GM08714 (cell line): ENCODE measurements around the gene FAM117B.
"Not testable (repeated sequence)": the region's sequence is repeated elsewhere in the genome, so short reads cannot be mapped to it uniquely, and the experiment has no call there.

ENCODE experiments used
- H3K4me3 ChIP-seq: fragments of 200-500 bp; sonication (Bioruptor generic); 2 replicates; pipeline ENCODE4 v1.5.1; 2014; ENCODE audit warnings: mild to moderate bottlenecking, low read length, inconsistent platforms
- ZNF274 ChIP-seq: IDR thresholded peaks from 2 replicates; pipeline ENCODE4 v1.6.1; 2012; ENCODE audit warnings: mild to moderate bottlenecking, low read depth, low read length

Gene FAM117B

DNA sequence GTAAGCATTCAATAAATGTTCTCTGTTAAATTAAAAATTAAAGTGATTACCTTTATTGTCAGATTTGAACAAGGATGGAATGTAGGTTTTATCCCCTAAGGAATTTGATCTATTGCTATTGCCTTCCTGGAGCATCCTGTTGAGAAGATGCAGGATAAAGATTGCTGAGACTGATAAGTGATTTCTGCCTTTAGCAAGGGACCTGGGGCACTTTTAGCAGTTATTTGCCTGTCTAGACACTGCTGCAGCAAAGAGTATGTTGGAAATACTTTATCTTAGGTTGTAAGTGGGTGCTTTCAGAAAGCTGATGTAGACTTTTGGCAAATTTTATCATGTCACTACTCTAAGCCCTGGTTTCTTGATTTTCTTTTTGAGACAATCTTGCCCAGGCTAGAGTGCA, 69.5 kb downstream of the FAM117B start:
- no peak for TF ChIP-seq ZNF274
- no peak overlapping the region for H3K4me3 ChIP-seq

DNA sequence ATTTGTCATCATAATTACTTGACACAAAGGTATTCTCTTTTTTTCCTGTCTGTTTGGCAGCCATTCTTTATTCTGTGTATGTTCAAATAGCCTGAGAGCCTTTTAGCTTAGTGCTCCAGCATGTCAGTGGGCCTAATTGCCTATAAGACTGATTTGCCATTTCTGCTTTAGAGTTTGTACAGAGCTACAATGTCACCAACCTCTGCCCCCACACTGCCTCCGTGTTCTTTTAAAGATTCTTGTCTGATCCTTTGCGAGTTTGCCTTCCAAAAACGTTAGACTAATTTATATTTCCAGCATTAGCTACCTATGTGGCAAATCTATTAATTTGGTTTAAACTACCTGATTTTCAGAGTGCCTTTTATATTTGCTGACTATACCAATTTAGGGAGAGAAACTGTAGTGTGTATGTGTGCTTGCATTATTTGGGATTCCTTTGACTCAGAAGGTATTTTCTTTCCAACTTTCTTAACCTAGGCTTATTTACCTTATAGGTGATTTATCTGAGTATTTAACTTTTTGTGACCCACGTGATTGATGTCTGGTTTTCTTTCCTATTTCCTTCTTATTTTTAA, 70.8 kb downstream of the FAM117B start:
- TF ChIP-seq ZNF274: no peak
- no peak overlapping the region for H3K4me3 ChIP-seq

DNA sequence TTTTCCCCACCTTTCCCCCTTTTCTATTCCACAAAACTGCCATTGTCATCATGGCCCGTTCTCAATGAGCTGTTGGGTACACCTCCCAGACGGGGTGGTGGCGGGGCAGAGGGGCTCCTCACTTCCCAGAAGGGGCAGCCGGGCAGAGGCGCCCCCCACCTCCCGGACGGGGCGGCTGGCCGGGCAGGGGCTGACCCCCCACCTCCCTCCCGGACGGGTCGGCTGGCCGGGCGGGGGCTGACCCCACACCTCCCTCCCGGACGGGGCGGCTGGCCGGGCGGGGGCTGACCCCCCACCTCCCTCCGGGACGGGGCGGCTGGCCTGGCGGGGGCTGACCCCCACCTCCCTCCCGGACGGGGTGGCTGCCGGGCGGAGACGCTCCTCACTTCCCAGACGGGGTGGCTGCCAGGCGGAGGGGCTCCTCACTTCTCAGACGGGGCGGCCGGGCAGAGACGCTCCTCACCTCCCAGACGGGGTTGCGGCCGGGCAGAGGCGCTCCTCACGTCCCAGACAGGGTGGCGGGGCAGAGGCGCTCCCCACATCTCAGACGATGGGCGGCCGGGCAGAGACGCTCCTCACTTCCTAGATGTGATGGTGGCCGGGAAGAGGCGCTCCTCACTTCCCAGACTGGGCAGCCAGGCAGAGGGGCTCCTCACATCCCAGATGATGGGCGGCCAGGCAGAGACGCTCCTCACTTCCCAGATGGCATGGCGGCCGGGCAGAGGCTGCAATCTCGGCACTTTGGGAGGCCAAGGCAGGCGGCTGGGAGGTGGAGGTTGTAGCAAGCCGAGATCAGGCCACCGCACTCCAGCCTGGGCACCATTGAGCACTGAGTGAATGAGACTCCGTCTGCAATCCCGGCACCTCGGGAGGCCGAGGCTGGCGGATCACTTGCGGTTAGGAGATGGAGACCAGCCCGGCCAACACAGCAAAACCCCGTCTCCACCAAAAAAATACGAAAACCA, 80.5 kb downstream of the FAM117B start:
- H3K4me3 ChIP-seq: not testable (repeated sequence)

DNA sequence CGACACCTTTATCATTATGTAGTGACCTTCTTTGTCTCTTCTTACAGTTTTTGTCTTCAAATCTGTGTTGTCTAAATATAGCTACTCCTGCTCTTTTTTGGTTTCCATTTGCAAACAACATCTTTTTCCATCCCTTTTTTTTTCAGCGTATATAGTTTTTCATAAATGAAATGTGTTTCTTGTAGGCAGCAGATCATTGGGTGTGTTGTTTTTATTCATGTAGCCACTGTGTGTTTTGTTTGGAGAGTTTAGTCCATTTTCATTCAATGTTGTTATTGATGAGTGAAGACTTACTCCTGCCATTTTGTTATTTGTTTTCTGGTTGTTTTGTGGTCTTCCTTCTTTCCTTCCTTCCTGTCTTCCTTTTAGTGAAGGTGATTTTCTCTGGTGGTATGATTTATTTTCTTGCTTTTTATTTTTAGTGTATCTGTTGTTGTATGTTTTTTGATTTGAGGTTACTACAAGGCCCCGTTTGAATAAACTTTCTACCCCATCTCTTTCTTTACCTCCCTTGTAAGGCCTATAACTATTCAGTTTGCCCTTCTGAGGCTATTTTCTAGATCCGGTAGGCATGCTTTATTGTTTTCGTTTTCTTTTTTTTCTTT, 81.4 kb downstream of the FAM117B start:
- no peak for TF ChIP-seq ZNF274

DNA sequence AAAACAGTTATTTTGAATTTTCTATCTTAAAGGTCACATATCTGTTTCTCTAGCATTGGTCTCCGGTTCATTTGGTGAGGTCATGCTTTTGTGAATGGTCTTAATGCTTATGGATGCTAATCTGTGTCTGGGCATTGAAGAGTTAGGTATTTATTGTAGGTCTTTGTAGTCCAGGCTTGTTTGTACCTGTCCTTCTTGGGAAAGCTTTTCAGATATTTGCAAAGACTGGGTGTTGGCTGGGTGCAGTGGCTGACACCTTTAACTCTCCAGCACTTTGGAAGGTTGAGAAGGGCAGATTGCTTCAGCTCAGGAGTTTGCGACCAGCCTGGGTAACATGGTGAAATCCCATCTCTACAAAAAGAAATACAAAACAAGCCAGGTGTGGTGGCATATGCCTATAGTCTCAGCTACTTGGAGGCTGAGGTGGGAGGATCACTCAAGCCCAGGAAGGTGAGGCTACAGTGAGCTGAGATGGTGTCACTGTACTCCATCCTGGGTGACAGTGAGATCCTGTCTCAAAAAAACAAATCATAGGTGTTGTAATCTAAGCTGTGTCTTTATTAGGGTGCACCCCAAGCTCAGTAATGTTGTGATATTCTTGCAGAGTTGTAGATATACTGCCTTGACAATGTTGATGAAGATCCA, 82.3 kb downstream of the FAM117B start:
- no peak overlapping the region for H3K4me3 ChIP-seq
- no peak for TF ChIP-seq ZNF274

More for the DNA sequence above, 81.4 kb downstream of the FAM117B start:
- H3K4me3 ChIP-seq: no peak overlapping the region

DNA sequence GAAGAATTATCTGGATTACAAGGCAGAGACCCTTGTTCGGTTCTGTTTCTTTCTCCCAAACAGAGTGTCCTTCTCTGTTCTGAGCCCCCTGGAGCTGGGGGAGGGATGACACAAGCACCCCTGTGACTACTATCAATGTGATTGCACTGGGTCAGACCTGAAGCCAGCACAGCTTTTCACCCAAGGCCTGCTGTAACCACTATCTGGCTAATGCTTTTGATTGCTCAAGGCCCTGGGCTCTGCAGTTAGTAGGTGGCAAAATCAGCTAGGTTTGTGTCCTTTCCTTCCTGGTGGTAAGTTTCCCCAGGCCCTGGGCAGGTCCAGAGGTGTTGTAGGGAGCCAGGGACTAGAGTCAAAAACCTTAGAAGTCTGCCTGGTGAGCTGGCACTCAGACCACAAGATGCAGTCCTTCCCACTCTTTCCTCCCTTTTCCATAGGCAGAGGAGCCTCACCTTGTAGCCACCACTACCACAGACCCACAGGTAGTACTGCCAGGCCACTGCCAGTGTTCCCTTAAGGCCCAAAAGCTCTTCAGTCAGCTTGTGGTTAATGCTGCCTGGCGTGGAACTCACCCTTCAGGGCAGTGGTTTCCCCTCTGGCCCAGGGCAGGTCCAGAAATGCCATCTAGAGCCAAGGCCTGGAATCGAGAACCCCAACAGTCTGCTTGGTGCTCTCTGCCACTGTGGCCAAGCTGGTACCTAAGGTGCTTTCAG, 83.0 kb downstream of the FAM117B start:
- no peak for TF ChIP-seq ZNF274
- no peak overlapping the region for H3K4me3 ChIP-seq

DNA sequence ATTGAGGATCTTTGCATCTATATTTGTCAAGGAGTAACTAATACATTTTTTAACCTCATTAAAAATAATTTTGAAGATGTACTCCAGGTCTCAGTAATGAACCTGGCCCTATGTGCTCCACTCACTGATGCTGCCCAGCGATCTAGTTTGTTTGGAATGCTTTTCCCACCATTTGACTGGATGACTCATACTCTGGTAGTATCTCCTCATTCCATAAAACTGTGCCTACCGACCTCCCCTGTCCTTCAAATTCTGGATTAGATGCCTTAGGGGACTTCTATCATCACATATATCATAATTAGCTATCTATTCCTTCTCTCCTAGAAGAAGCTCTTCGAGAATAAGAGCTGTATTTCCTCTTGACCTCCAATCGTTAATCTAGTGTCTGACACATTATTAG, 83.8 kb downstream of the FAM117B start:
- no peak for TF ChIP-seq ZNF274
- no peak overlapping the region for H3K4me3 ChIP-seq

DNA sequence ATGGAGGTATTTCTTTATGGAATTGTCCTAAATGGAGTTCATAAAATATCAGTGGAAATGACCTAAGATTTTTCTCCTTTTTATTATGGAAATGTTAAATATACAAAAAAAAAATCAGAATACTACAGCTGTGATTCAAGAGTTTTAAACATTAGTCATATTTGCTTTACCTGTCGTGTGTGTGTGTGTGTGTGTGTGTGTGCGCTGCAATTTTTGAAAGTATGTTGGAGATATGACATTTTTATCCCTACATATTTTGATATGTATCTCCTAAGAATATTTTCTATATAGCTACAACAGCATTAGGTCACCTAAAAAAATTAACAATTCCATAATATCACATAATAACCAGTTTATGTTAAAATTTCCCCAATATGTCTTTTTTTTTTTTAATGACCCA, 85.5 kb downstream of the FAM117B start:
- TF ChIP-seq ZNF274: no peak
- no peak overlapping the region for H3K4me3 ChIP-seq

DNA sequence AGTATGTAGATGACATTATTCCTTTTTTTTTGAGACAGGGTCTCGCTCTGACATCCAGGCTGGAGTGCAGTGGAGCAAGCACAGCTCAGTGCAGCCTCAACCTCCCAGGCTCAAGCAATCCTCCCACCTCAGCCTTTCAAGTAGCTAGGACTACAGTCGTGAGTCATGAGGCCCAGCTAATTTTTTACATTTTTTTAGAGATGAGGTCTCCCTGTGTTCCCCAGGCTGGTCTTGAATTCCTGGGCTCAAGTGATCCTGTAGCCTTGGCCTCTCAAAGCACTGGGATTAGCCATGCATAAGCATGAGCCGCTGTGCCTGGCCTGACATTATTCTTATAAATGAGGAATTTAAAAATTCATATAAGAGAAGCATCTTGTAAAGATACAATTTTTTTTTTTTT, 86.9 kb downstream of the FAM117B start:
- no peak overlapping the region for H3K4me3 ChIP-seq
- no peak for TF ChIP-seq ZNF274

DNA sequence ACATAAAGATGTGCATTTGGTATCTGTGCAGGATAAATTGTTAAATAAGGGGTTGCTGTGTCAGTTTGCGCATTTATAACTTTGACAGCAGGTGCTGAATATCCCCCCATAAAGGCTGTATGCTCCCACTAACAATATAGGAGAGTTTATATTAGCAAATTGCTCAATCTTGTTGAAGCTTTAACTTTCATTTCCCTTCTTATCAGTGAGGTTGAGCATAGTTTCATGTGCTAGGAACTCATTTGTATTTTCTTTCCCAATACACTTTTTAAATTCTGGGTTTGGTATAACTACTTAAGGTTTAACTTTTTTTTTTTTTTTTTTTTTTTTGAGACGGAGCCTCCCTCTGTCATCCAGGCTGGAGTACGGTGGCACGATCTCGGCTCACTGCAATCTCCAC, 89.0 kb downstream of the FAM117B start:
- no peak overlapping the region for H3K4me3 ChIP-seq
- no peak for TF ChIP-seq ZNF274

DNA sequence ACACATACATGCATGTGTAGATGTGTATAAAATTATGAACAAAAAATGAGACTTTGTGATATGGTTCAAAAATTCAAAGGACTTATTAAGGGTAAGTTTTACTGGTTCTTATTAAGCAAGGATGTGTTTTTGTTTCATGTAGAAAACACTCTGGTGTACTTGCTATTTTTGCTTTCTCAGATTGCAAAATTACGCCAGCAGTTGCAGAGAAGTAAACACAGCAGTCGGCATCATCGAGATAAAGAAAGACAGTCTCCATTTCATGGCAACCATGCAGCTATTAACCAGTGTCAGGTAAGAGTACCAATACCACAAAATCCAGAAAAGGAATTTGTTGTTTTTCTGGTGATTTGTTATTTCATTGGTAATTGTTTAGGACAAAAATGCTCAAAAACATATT, 91.3 kb downstream of the FAM117B start:
- no peak overlapping the region for H3K4me3 ChIP-seq
- no peak for TF ChIP-seq ZNF274

DNA sequence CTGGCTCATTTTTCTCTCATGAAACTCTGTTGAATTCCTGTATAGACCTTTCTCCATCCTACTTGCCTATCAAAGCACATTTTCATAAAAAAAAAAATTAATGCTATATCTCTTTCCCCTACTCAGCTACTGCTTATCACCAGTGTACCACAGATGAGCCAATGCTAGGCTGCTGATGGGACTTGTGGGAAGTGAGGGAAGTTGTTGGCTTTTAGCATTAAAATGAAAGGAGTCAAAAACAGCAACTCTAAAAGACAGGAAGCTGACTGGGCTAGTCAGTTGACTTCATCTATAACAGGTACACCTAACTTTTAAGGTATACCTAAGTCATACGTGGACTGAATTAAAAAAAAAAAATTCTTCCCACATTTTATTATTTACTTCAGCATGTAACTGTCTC, 102.1 kb downstream of the FAM117B start:
- no peak for TF ChIP-seq ZNF274

DNA sequence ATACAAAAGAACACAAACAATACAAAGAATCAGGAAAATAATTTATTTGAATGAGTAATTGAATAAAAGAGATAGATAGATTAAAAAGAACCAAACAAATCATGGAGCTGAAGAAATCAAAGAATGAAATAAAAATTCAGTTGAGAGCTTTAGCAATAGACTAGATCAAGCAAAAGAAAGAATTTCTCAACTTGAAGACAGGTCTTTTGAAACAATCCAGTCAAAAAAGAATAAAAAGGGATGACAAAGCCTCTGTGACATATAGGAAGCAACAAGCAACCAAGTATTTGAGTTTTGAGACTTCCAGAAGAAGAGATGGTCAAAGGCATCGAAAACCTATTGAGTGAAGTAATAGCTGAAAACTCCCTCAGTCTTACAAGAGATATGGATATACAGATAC, 108.8 kb downstream of the FAM117B start:
- no peak for TF ChIP-seq ZNF274
- H3K4me3 ChIP-seq: no peak overlapping the region

More for the DNA sequence above, 102.1 kb downstream of the FAM117B start:
- no peak overlapping the region for H3K4me3 ChIP-seq

DNA sequence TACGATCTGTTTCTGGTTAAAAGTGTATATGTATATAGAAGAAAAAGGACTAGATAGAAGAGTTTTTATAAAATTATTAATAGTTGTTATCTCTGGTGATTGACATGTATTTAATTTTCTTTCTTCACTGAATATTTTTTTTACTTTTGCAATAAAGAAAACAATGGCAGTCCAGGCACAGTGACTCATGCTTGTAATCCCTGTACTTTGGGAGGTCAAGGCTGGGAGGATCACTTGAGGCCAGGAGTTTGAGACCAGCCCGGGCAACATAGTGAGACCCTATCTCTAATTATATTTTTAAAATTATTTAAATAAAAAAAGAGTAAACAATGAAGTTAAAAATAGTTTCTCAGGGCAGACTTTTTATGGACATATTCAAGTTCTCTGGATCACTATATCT, 114.7 kb downstream of the FAM117B start:
- no peak for TF ChIP-seq ZNF274

More for the DNA sequence above, 114.7 kb downstream of the FAM117B start:
- no peak overlapping the region for H3K4me3 ChIP-seq
